GM12872 (cell line): Measurements from ENCODE around the gene UBXN10.
A peak's percentile ranks its signal among the peaks of the same experiment; 100 is the strongest.

Experiments used
- CTCF ChIP-seq: IDR thresholded peaks from 3 replicates; pipeline ENCODE4 v1.5.1; 2011; ENCODE audit warnings: low read depth, mild to moderate bottlenecking, low read length, moderate library complexity; ENCODE audit not compliant: insufficient read depth

UBXN10 gene

GRCh38 chr1:20154301-20154831 is 31.5 kb upstream of the UBXN10 start:
- no peak for TF ChIP-seq CTCF

- no peak for TF ChIP-seq CTCF
Measured at GRCh38 chr1:20158358-20159070, 27.4 kb upstream of the UBXN10 start.

GRCh38 chr1:20160034-20160433 is 25.9 kb upstream of the UBXN10 start:
- TF ChIP-seq CTCF, result no peak

GRCh38 chr1:20164694-20165202 is 21.1 kb upstream of the UBXN10 start:
- no peak for TF ChIP-seq CTCF

- peak; percentile 63 for TF ChIP-seq CTCF
Measured at GRCh38 chr1:20165522-20165951, 20.4 kb upstream of the UBXN10 start.

- TF ChIP-seq CTCF, result no peak
Measured at GRCh38 chr1:20166051-20166450, 19.8 kb upstream of the UBXN10 start.

GRCh38 chr1:20167126-20167525 is 18.8 kb upstream of the UBXN10 start:
- no peak for TF ChIP-seq CTCF
